ENCODE results near the gene MEGF9. TPM values are rescaled to one million over a fixed set of nuclear protein-coding genes. Genes with fewer than 3 reads are reported as not detected.

Gene MEGF9
- total RNA-seq, 1 experiment from 2014 or later: 35.7 TPM

- Histone ChIP-seq H3K9me3 (ENCODE audit: insufficient read depth, low read depth) (no peaks in the 10 kb centered on the region), H3K4me3 (peak overlapping the region; percentile 75), H3K79me2 (ENCODE audit: low read depth) (peaks cover 63% of the 10 kb centered on the region), H3K27ac (peak overlapping the region; percentile 63; the same call in 1 of the 2 replicates), H3F3A (ENCODE audit: insufficient read depth, low read depth) (peaks cover 28% of the 10 kb centered on the region), H2AFZ (no peak overlapping the region), H3K4me2 (peak overlapping the region; percentile 91), H4K20me1 (ENCODE audit: insufficient read depth) (peaks cover 3% of the 10 kb centered on the region; the same call in 1 of the 2 replicates), H3K27me3 (ENCODE audit: insufficient read depth, low read depth) (no peaks in the 10 kb centered on the region), H3K4me1 (replicated peaks; ENCODE audit: insufficient read depth) (peaks cover 75% of the 10 kb centered on the region), H3K9me2 (ENCODE audit: insufficient read depth) (no peaks in the 10 kb centered on the region), H3K36me3 (ENCODE audit: low read depth) (0 out of 2 replicates have a peak, but pooled peaks cover 6% of the 10 kb centered on the region)
- TSS peak; percentile 21 for BruUV-seq (replicated peaks)
- no peak for TF ChIP-seq EZH2 (IDR thresholded peaks at IDR 0.05; ENCODE audit: low read depth)
- TF ChIP-seq CTCF (conservative IDR thresholded peaks at IDR 0.05): no peak
- intact Hi-C loops (cut with micrococcal nuclease; ENCODE audit: unreplicated experiment): no loop called here
- ChIA-PET CTCF (interaction anchor here (0.6 kb wide), 2 partner anchors 43 to 125 kb away, joined by 3 to 4 read pairs; no protein-coding TSS in a partner anchor), POLR2A (ENCODE audit: unreplicated experiment) (interaction anchor here (0.5 to 0.6 kb wide), 4 partner anchors 81 to 93 kb away, joined by 3 to 8 read pairs (median 5); no protein-coding TSS in a partner anchor)
- no peak for DNase-seq
Observed at GRCh38 chr9:120712539-120713031, 1.7 kb downstream of the MEGF9 start.

- Histone ChIP-seq H3K27me3 (ENCODE audit: insufficient read depth, low read depth) (no peaks in the 10 kb centered on the region), H3K79me2 (ENCODE audit: low read depth) (peaks cover 69% of the 10 kb centered on the region), H3K9me2 (ENCODE audit: insufficient read depth) (no peaks in the 10 kb centered on the region), H2AFZ (no peak overlapping the region), H3K4me2 (peak overlapping the region; percentile 91), H3K27ac (peak overlapping the region; percentile 63), H3K4me1 (replicated peaks; ENCODE audit: insufficient read depth) (peaks cover 69% of the 10 kb centered on the region), H4K20me1 (ENCODE audit: insufficient read depth) (peaks cover 3% of the 10 kb centered on the region; the same call in 1 of the 2 replicates), H3K4me3 (peak overlapping the region; percentile 75), H3K9me3 (ENCODE audit: insufficient read depth, low read depth) (no peaks in the 10 kb centered on the region), H3K36me3 (ENCODE audit: low read depth) (peaks cover 6% of the 10 kb centered on the region; the same call in 1 of the 2 replicates), H3F3A (ENCODE audit: insufficient read depth, low read depth) (peaks cover 28% of the 10 kb centered on the region)
- POLR2A ChIA-PET (ENCODE audit: unreplicated experiment): interaction anchor here (0.5 to 0.6 kb wide), 3 partner anchors 81 to 89 kb away, joined by 3 to 8 read pairs (median 3); no protein-coding TSS in a partner anchor
- no peak for TF ChIP-seq EZH2 (IDR thresholded peaks at IDR 0.05; ENCODE audit: low read depth)
- TF ChIP-seq CTCF (conservative IDR thresholded peaks at IDR 0.05): no peak
- no TSS peak for BruUV-seq (replicated peaks)
- intact Hi-C loops (cut with micrococcal nuclease; ENCODE audit: unreplicated experiment): no loop called here
- no peak for DNase-seq
- CTCF ChIA-PET: interaction anchor here (0.6 kb wide), 1 partner anchor 124 kb away, joined by 4 read pairs; no protein-coding TSS in a partner anchor
Observed at GRCh38 chr9:120711841-120712538, 2.3 kb downstream of the MEGF9 start.

- peaks cover 69% of the 10 kb centered on the region for H3K4me1 ChIP-seq (replicated peaks; ENCODE audit: insufficient read depth)
- no peaks in the 10 kb centered on the region for H3K27me3 ChIP-seq (ENCODE audit: insufficient read depth, low read depth)
- peaks cover 76% of the 10 kb centered on the region for H3K79me2 ChIP-seq (ENCODE audit: low read depth)
- peak; percentile 18; the same call in 1 of the 2 replicates for TF ChIP-seq CTCF (conservative IDR thresholded peaks at IDR 0.05)
- TF ChIP-seq EZH2 (IDR thresholded peaks at IDR 0.05; ENCODE audit: low read depth): no peak
- peak overlapping the region; percentile 91 for H3K4me2 ChIP-seq
- peaks cover 6% of the 10 kb centered on the region; the same call in 1 of the 2 replicates for H3K36me3 ChIP-seq (ENCODE audit: low read depth)
- intact Hi-C loops (cut with micrococcal nuclease; ENCODE audit: unreplicated experiment): no loop called here
- H3K9me3 ChIP-seq (ENCODE audit: insufficient read depth, low read depth): no peaks in the 10 kb centered on the region
- peaks cover 3% of the 10 kb centered on the region; the same call in 1 of the 2 replicates for H4K20me1 ChIP-seq (ENCODE audit: insufficient read depth)
- no TSS peak for BruUV-seq (replicated peaks)
- no peak for DNase-seq
- peak overlapping the region; percentile 75 for H3K4me3 ChIP-seq
- H3F3A ChIP-seq (ENCODE audit: insufficient read depth, low read depth): peaks cover 26% of the 10 kb centered on the region
- ChIA-PET CTCF (no interaction called here), POLR2A (ENCODE audit: unreplicated experiment) (no interaction called here)
- H2AFZ ChIP-seq: no peak overlapping the region
- H3K27ac ChIP-seq: peak overlapping the region; percentile 63
- H3K9me2 ChIP-seq (ENCODE audit: insufficient read depth): no peaks in the 10 kb centered on the region
Observed at GRCh38 chr9:120711354-120711753, 2.9 kb downstream of the MEGF9 start.

Data from PC-9 (cell line).